ENCODE data around the gene SPATA21.

SPATA21 gene

GRCh38 chr1:16406868-16407267 lies 30.4 kb downstream of the SPATA21 start:
- in situ Hi-C loops (cut with MboI; ENCODE audit: low pct_unique_long_range_greater_than_20kb, low sequenced_read_pairs, unreplicated experiment) = no loop called here
- TF ChIP-seq CTCF (IDR thresholded peaks at IDR 0.05; ENCODE audit: extremely low read depth, insufficient read depth, missing control alignments) = no peak
- DNase-seq (ENCODE audit: low spot score) = no peak

- no peak for TF ChIP-seq CTCF (IDR thresholded peaks at IDR 0.05; ENCODE audit: extremely low read depth, insufficient read depth, missing control alignments)
- in situ Hi-C loops (cut with MboI; ENCODE audit: low pct_unique_long_range_greater_than_20kb, low sequenced_read_pairs, unreplicated experiment) = no loop called here
- DNase-seq (ENCODE audit: low spot score) = no peak
Observed at GRCh38 chr1:16405441-16405840, 31.8 kb downstream of the SPATA21 start.

- no peak for DNase-seq (ENCODE audit: low spot score)
- in situ Hi-C loops (cut with MboI; ENCODE audit: low pct_unique_long_range_greater_than_20kb, low sequenced_read_pairs, unreplicated experiment) = no loop called here
- TF ChIP-seq CTCF (IDR thresholded peaks at IDR 0.05; ENCODE audit: extremely low read depth, insufficient read depth, missing control alignments) = no peak
Observed at GRCh38 chr1:16402742-16403141, 34.5 kb downstream of the SPATA21 start.

DNA sequence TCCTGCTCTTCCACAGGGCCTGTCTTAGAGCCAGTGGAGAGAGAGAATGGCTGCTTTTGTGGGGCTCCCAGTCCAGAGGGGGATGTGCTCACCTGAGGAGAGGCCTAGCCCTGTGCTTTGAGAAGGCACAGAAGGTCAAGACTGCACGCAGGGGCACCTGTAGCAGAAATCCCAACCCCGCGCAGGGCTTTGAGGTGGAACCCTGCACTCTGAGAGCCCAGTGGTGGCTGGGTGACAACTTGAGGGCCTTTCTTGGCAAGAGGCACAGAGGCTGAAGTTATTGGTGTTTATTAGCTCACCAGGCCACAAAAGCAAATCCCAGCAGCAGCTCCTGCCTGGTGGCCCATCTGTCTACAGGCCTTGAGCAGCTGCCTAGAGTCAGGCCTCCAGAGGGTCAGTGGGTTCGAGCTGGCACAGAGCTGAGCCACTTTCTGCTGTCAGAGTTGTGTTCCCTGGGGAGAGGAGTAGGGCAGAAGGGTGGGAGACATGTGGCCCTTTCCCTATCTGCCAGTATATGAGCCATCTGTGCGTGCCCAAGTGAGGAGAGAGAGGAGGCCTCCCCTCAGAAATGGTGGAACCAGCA lies 38.8 kb downstream of the SPATA21 start:
- in situ Hi-C loops (cut with MboI; ENCODE audit: low pct_unique_long_range_greater_than_20kb, low sequenced_read_pairs, unreplicated experiment) = no loop called here
- no peak for TF ChIP-seq CTCF (IDR thresholded peaks at IDR 0.05; ENCODE audit: extremely low read depth, insufficient read depth, missing control alignments)
- DNase-seq (ENCODE audit: low spot score) = no peak

DNA sequence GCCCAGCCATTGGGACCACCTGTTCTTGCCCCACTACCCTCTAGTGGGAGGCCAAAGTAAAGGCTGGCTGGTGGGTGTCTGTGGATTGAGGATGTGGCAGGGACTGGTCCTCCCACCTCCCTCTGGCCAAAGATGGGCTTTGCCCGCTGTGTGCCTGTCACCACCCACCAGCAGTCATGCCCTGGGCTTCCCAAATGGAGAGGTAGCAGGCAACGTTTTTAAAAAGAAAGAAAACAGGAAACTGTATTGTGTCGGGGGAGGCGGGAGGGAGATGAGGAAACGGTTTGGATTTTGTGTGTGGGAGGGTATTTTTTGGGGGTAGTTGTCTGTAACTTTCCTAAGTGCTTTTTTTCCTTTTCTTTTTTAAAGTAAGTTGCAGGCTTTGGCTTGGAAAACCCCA lies 40.1 kb downstream of the SPATA21 start:
- TF ChIP-seq CTCF (IDR thresholded peaks at IDR 0.05; ENCODE audit: extremely low read depth, insufficient read depth, missing control alignments) = no peak

GRCh38 chr1:16396591-16396990 lies 40.6 kb downstream of the SPATA21 start:
- in situ Hi-C loops (cut with MboI; ENCODE audit: low pct_unique_long_range_greater_than_20kb, low sequenced_read_pairs, unreplicated experiment) = no loop called here
- DNase-seq (ENCODE audit: low spot score) = no peak
- TF ChIP-seq CTCF (IDR thresholded peaks at IDR 0.05; ENCODE audit: extremely low read depth, insufficient read depth, missing control alignments) = no peak

More for the DNA sequence above, 40.1 kb downstream of the SPATA21 start:
- DNase-seq (ENCODE audit: low spot score) = no peak
- in situ Hi-C loops (cut with MboI; ENCODE audit: low pct_unique_long_range_greater_than_20kb, low sequenced_read_pairs, unreplicated experiment) = no loop called here

DNA sequence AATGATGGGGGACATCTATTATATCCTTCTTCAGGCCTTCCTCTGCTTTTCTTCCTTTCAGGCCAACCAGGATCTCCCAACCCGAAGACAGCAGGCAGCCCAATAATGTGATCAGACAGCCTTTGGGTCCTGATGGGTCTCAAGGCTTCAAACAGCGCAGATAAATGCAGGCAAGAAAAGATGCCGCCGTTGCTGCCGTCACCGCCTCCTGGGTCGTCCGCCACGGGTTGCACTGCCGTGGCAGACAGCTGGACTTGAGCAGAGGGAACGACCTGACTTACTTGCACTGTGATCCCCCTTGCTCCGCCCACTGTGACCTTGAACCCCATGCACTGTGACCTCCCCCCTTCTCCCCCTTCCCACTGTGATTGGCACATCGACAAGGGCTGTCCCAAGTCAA lies 42.2 kb downstream of the SPATA21 start:
- in situ Hi-C loops (cut with MboI; ENCODE audit: low pct_unique_long_range_greater_than_20kb, low sequenced_read_pairs, unreplicated experiment) = no loop called here
- TF ChIP-seq CTCF (IDR thresholded peaks at IDR 0.05; ENCODE audit: extremely low read depth, insufficient read depth, missing control alignments) = no peak
- no peak for DNase-seq (ENCODE audit: low spot score)
